KOPT-K1 (cell line): ENCODE measurements around the gene OR5H6.
"Not testable (repeated sequence)": the region's sequence is repeated elsewhere in the genome, so short reads cannot be mapped to it uniquely, and the experiment has no call there.

Source experiments
- H3K27ac ChIP-seq: fragments of 200-600 bp; sonication (generic); 2 replicates; pipeline ENCODE4 v1.5.1; 2016; ENCODE audit warnings: antibody characterized with exemption, mild to moderate bottlenecking, low read depth, low read length; ENCODE audit not compliant: poor library complexity, severe bottlenecking
- H3K36me3 ChIP-seq: fragments of 200-600 bp; sonication (generic); 2 replicates; pipeline ENCODE4 v1.5.1; 2017; ENCODE audit warnings: antibody characterized with exemption, mild to moderate bottlenecking, low read length, moderate library complexity; ENCODE audit not compliant: insufficient read depth
- H3K9me3 ChIP-seq: fragments of 200-600 bp; sonication (generic); 2 replicates; pipeline ENCODE4 v1.5.1; 2017; ENCODE audit warnings: antibody characterized with exemption, low read length, mild to moderate bottlenecking; ENCODE audit not compliant: insufficient read depth, poor library complexity, severe bottlenecking

The OR5H6 gene

DNA sequence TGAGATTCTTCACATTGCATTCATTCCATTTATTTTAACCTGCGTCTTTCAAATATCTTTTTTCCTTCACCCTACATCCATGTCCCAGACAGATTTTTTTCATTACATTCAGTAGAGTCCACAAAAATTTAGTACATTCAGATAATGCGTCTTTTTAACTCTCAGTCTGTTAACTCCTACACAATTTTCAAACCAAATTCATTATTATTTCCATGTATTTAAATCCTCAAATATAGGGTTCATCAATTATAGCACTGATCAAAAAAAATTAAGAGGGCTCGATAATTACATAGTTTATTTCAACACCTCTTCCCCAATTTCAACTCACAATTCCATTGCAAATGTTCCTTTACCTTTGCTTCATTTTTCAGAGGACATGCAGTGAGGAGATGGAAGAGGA, at the start of gene OR5H6:
Gene OR5H6 (plus strand): TSS at position 301 of the 400 bp plus-strand sequence. CDS start 89 bp downstream, at position 390.
- H3K36me3 ChIP-seq, result no peaks in the 10 kb centered on the region
- H3K27ac ChIP-seq, result no peak within 1 kb of the TSS
- no peaks in the 10 kb centered on the region for H3K9me3 ChIP-seq

GRCh38 chr3:98215051-98215450, 49.0 kb upstream of the OR5H6 start:
- Histone ChIP-seq H3K9me3 (no peaks in the 10 kb centered on the region), H3K36me3 (no peaks in the 10 kb centered on the region)

DNA sequence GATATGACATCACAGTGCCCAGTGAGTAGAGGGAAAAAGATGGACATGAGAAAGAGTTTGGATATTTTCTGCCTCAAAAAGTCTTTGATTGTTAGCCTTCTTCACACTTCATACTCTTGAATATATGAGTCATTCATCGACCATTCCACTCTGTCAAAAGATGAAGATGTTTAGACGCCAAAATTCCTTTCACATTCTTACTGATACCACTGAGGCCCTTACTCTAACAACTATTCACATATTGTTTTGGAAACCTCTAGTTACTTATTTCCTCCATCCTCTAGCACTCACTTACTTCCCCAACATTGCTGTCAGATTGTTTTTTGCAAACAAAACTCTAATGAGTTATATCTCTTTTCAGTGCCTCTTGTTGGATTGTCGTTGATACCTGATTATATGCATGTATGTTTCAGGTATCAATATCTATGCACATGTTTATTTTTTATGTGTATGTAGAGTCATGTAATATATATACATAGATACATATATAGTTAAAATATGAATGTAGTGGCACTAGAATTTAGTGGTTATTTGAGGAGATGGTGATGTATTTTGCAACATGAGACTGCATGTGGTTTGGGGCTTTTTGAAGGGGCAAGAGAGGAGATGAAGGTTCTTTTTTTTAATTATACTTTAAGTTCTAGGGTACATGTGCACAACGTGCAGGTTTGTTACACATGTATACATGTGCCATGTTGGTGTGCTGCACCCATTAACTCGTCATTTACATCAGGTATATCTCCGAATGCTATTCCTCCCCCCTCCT, 40.0 kb upstream of the OR5H6 start:
- Histone ChIP-seq H3K9me3 (no peaks in the 10 kb centered on the region), H3K36me3 (no peaks in the 10 kb centered on the region)

More at GRCh38 chr3:98215051-98215450, 49.0 kb upstream of the OR5H6 start:
- H3K27ac ChIP-seq, result no peak overlapping the region

DNA sequence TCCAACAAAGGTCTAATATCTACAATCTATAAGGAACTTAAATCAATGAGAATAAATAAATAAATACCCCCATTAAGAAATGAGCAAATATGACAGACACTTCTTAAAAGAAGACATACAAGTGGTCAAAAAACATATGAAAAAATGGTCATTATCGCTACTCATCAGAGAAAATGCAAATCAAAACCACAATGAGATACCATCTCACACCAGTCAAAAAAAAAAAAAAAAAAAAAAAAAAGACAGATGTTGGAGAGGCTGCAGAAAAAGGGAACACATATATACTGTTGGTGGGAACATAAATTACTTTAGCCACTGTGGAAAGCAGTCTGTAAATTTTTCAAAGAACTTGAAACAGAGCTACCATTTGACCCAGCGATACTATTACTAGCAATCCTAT, 31.6 kb upstream of the OR5H6 start:
- Histone ChIP-seq H3K36me3 (no peaks in the 10 kb centered on the region), H3K27ac (no peak overlapping the region), H3K9me3 (no peaks in the 10 kb centered on the region)

More for the DNA sequence above, 40.0 kb upstream of the OR5H6 start:
- no peak overlapping the region for H3K27ac ChIP-seq

GRCh38 chr3:98233468-98233867, 30.6 kb upstream of the OR5H6 start:
- H3K36me3 ChIP-seq, result no peaks in the 10 kb centered on the region
- no peaks in the 10 kb centered on the region for H3K9me3 ChIP-seq

DNA sequence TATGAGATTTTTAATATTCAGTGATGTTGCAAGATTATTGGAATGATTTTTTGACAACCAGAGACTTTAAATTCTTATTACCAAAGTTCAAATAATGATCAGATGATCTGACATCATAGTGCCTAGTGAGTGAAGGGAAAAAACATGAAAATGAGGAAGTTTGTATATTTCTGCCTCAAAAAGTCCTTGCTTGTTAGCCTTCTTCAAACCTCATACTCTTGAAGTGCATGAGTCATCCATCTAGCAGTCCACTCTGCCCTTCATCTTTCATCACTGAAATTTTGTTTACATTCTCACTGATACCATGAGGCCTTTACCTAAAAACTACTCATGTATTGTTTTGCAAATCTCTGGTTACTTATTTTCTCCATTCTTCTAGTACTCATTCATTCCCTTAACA, 23.9 kb upstream of the OR5H6 start:
- H3K9me3 ChIP-seq, result no peaks in the 10 kb centered on the region
- H3K27ac ChIP-seq, result no peak overlapping the region
- H3K36me3 ChIP-seq, result no peaks in the 10 kb centered on the region

More at GRCh38 chr3:98233468-98233867, 30.6 kb upstream of the OR5H6 start:
- H3K27ac ChIP-seq, result no peak overlapping the region

DNA sequence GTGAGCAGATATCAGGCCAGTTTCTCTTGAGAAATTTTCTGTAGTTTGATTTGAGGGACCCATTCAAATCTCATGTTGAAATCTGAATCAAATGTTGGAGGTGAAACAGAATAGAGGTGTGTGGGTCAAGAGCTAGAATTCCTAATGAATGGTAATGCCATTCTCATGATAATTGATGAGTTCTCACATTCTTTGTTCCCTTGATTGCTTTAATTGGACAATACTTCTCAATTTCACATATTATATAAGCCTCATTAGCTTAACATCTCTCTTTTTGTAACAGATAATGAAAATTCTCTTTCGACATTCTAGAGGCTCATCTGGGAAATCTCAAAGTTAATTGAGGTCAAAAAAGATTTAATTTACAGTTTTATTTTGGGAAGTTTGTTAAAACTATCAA, 21.9 kb upstream of the OR5H6 start:
- no peaks in the 10 kb centered on the region for H3K9me3 ChIP-seq
- H3K36me3 ChIP-seq, result no peaks in the 10 kb centered on the region
- H3K27ac ChIP-seq, result no peak overlapping the region

DNA sequence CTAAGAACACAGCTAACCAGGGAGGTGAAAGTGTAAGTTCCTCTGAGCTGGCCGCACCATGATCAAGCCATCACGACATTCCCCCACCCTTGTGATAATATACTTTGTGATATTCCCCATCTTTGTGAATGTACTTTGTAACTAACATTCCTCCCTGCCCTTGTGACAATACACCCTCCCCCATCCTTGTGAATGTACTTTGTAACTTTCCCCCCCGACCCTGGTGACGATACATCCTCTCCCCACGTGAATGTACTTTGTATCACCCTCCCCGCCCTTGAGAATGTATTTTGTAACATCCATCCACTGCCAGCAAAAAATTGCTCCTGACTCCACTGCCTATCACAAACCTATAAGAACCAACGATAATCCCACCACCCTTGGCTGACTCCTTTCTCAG, 20.2 kb upstream of the OR5H6 start:
- Histone ChIP-seq H3K36me3 (no peaks in the 10 kb centered on the region), H3K9me3 (no peaks in the 10 kb centered on the region), H3K27ac (no peak overlapping the region)

DNA sequence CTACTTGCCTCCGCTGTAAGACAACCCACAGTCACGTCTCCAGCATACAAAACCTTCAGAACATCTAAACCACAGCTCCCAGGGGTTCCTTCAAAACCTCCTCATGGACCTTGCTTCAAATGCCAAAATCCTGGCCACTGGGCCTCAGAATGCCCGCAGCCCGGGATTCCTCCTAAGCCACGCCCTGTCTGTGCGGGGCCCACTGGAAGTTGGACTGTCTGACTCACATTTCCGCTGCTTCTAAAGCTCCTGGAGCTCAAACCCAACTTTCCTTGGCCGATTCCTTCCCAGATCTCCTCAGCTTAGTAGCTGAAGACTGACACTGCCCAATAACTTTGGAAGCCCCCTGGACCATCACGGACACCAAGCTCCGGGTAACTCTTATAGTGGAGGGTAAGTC, 17.9 kb upstream of the OR5H6 start:
- Histone ChIP-seq H3K27ac (no peak overlapping the region), H3K36me3 (no peaks in the 10 kb centered on the region), H3K9me3 (no peaks in the 10 kb centered on the region)

- not testable (repeated sequence) for H3K27ac ChIP-seq, H3K9me3 ChIP-seq, H3K36me3 ChIP-seq
Measured at GRCh38 chr3:98256026-98256425, 8.0 kb upstream of the OR5H6 start.

- Histone ChIP-seq H3K36me3 (no peaks in the 10 kb centered on the region), H3K9me3 (no peaks in the 10 kb centered on the region), H3K27ac (no peak overlapping the region)
Measured at GRCh38 chr3:98259707-98260106, 4.3 kb upstream of the OR5H6 start.

DNA sequence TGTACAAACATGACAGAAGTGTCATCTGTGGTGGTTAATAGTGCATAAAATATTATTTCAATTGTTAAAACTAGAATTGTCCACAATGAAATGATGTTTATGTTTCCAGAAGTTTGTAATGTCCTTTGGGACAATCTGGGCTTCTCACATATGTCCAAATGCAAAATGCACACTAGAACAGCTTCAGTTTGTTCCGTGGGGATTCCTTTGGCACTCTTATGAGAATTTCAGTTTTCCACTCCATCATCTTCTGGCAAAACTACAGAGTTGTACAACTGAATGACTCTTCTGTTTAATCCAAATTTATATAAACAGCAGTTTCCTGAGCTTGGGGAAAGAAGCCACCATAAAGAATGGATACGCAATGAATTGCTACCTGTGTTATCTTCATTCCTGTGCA, 2.0 kb upstream of the OR5H6 start:
- Histone ChIP-seq H3K27ac (no peak overlapping the region), H3K36me3 (no peaks in the 10 kb centered on the region), H3K9me3 (no peaks in the 10 kb centered on the region)

GRCh38 chr3:98269846-98270245, 5.8 kb downstream of the OR5H6 start:
- Histone ChIP-seq H3K9me3 (peaks cover 3% of the 10 kb centered on the region), H3K36me3 (no peaks in the 10 kb centered on the region), H3K27ac (no peak overlapping the region)

DNA sequence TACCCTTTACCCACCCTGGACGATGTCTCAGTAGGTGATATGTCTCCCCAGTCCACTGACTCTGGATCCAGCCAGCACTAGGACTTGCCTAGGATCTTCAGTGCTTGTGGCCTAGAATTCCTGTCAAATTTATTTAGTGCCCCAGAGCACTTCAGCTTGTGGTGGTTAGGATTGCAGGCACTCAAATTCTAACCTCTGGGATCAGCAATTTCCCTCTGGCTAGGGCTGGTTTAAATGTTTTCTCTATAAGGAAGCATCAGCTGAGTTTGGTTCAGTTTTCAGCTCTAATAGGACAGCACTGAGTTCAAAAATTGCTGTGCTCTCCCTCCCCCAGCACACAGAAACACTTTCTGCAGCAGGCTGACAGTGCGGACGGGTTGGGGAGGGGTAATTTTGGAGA, 8.1 kb downstream of the OR5H6 start:
- no peaks in the 10 kb centered on the region for H3K36me3 ChIP-seq
- no peak overlapping the region for H3K27ac ChIP-seq

DNA sequence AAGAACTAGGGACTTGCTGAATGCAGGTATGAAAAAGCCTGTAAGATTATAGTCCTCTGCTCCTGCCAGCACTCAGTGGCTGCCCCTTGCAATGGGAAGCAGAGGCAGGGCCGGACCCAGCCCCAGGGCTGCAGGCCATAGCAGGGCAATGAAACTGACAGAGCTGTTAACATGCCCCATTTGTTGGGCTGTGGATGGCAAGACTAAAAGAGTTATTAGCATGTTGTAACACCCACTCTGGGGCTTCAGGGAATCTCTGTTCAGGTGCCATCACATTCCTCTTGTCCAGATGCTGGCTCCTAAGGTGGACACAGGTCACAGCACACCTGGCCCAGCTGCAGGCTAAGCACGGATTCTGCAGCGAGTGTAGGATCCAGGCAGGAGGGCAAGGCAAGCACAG, 10.9 kb downstream of the OR5H6 start:
- no peaks in the 10 kb centered on the region for H3K36me3 ChIP-seq
- H3K27ac ChIP-seq, result no peak overlapping the region

More for the DNA sequence above, 8.1 kb downstream of the OR5H6 start:
- peaks cover 8% of the 10 kb centered on the region for H3K9me3 ChIP-seq

DNA sequence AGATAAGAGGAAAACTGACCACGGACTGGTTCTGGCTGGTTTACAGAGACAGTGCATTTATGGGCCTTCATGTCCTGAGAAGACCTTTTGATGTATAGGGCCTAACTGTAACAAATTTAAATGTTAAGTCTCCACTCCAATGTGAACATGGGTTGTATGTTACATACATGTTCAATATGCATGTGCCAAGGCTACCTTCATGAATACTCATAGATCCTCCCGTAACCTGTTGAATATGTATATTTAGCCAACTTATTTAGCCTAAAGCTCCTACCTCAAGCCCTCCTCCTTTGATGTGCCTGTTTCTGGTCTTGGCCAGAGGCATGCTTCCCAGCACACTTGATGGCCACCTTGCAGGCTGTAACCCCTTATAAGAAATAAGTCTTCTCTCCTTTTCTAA, 18.2 kb downstream of the OR5H6 start, which contains the start of gene OR5H2:
Gene OR5H2 (plus strand): TSS at position 301 of the 400 bp plus-strand sequence. CDS start 398 bp downstream, outside the sequence.
- no peaks in the 10 kb centered on the region for H3K36me3 ChIP-seq
- no peaks in the 10 kb centered on the region for H3K9me3 ChIP-seq
- no peak within 1 kb of the TSS for H3K27ac ChIP-seq

More for the DNA sequence above, 10.9 kb downstream of the OR5H6 start:
- peaks cover 8% of the 10 kb centered on the region for H3K9me3 ChIP-seq
